Measurements from ENCODE around the gene ANKRD11. TPM values are rescaled to one million over a fixed set of nuclear protein-coding genes. Genes with fewer than 3 reads are reported as not detected.
A peak's percentile ranks its signal among the peaks of the same experiment; 100 is the strongest.
"Not testable (repeated sequence)": the region's sequence is repeated elsewhere in the genome, so short reads cannot be mapped to it uniquely, and the experiment has no call there.

ANKRD11 gene
- total and polyA plus RNA-seq, 5 experiments from 2014 or later = 8.9 to 328 (median 61.1) TPM

- ATAC-seq = no peak
- Mint-ChIP-seq H3K4me1 (peaks cover 14 to 22% (median 19%) of the 10 kb centered on the region in 4 donors), H3K27ac (peak overlapping the region in 7 of 10 donors; percentile 2 to 75 (median 34)), H3K4me3 (peak overlapping the region; percentile 59 to 87 (median 78)), H3K36me3 (no peaks in the 10 kb centered on the region), H3K27me3 (peaks cover 3 to 22% (median 15%) of the 10 kb centered on the region in 5 donors), H3K9me3 (no peaks in the 10 kb centered on the region)
- no peak for DNase-seq
- POLR2A ChIA-PET = no interaction called here
Observed at GRCh38 chr16:89257757-89258465, 232.4 kb downstream of the ANKRD11 start.

GRCh38 chr16:89257281-89257731 lies 233.1 kb downstream of the ANKRD11 start:
- DNase-seq = no peak
- POLR2A ChIA-PET = no interaction called here
- H3K27ac Mint-ChIP-seq = peak overlapping the region in 3 of 10 donors; percentile 69 to 84 (median 75)

GRCh38 chr16:89256651-89257254 lies 233.6 kb downstream of the ANKRD11 start:
- Mint-ChIP-seq H3K4me3 (peak overlapping the region; percentile 56 to 87 (median 76)), H3K9me3 (peaks cover 0 to under 1% (median 0%) of the 10 kb centered on the region in 9 donors), H3K36me3 (no peaks in the 10 kb centered on the region), H3K27me3 (peaks cover 3 to 22% (median 15%) of the 10 kb centered on the region in 5 donors), H3K4me1 (peaks cover 15 to 23% (median 19%) of the 10 kb centered on the region in 4 donors), H3K27ac (peak overlapping the region in 8 of 10 donors; percentile 29 to 94 (median 74))
- DNase-seq (peak; percentile 46 to 85 (median 72)), ATAC-seq (peak; percentile 92 to 95)
- POLR2A ChIA-PET = no interaction called here

More at GRCh38 chr16:89257281-89257731, 233.1 kb downstream of the ANKRD11 start:
- ATAC-seq = peak; percentile 30 to 43
- peaks cover 14 to 22% (median 19%) of the 10 kb centered on the region in 4 donors for H3K4me1 Mint-ChIP-seq
- H3K9me3 Mint-ChIP-seq = no peaks in the 10 kb centered on the region
- H3K27me3 Mint-ChIP-seq = peaks cover 3 to 22% (median 15%) of the 10 kb centered on the region in 5 donors
- no peaks in the 10 kb centered on the region for H3K36me3 Mint-ChIP-seq
- peak overlapping the region; percentile 59 to 87 (median 78) for H3K4me3 Mint-ChIP-seq

GRCh38 chr16:89253548-89254287 lies 236.6 kb downstream of the ANKRD11 start:
- Mint-ChIP-seq H3K36me3 (peaks cover 0 to 8% (median 4%) of the 10 kb centered on the region in 3 donors), H3K4me1 (peaks cover 16 to 24% (median 20%) of the 10 kb centered on the region in 4 donors), H3K9me3 (peaks cover 0 to 11% (median 6%) of the 10 kb centered on the region in 9 donors), H3K27me3 (peaks cover 3 to 22% (median 14%) of the 10 kb centered on the region in 5 donors), H3K4me3 (peak overlapping the region in 1 of 10 donors; percentile 41), H3K27ac (no peak overlapping the region)
- DNase-seq (no peak), ATAC-seq (no peak)
- POLR2A ChIA-PET = no interaction called here

GRCh38 chr16:89248196-89248982 lies 242.0 kb downstream of the ANKRD11 start:
- Mint-ChIP-seq H3K4me3 (peak overlapping the region; percentile 69 to 92 (median 84)), H3K36me3 (peaks cover 0 to 8% (median 4%) of the 10 kb centered on the region in 3 donors), H3K4me1 (peaks cover 0 to 24% (median 4%) of the 10 kb centered on the region in 4 donors), H3K27me3 (no peaks in the 10 kb centered on the region), H3K9me3 (peaks cover 0 to 13% (median 6%) of the 10 kb centered on the region in 9 donors), H3K27ac (peak overlapping the region in 7 of 10 donors; percentile 71 to 94 (median 88))
- DNase-seq (peak in 3 of 10 donors; percentile 15 to 38 (median 18)), ATAC-seq (no peak)
- POLR2A ChIA-PET = interaction anchor here (0.9 to 2.7 kb wide), 5 partner anchors 14 to 548 kb away, joined by 3 to 12 read pairs (median 6); partner anchors contain the start of genes ANKRD11 and ZNF778

GRCh38 chr16:89247734-89248075 lies 242.7 kb downstream of the ANKRD11 start:
- H3K4me3 Mint-ChIP-seq = peak overlapping the region; percentile 71 to 92 (median 84)
- POLR2A ChIA-PET = interaction anchor here (0.9 to 2.7 kb wide), 10 partner anchors 15 to 547 kb away, joined by 3 to 12 read pairs (median 5); partner anchors contain the start of genes ANKRD11, RPL13 and ZNF778
- peak overlapping the region in 7 of 10 donors; percentile 71 to 94 (median 88) for H3K27ac Mint-ChIP-seq
- peak in 1 of 2 donors; percentile 61 for ATAC-seq
- not testable (repeated sequence) for H3K27me3 Mint-ChIP-seq, H3K36me3 Mint-ChIP-seq, DNase-seq
- H3K9me3 Mint-ChIP-seq = peaks cover 0 to 13% (median 6%) of the 10 kb centered on the region in 9 donors
- peaks cover 5 to 31% (median 9%) of the 10 kb centered on the region in 4 donors for H3K4me1 Mint-ChIP-seq

GRCh38 chr16:89246903-89247733 lies 243.2 kb downstream of the ANKRD11 start:
- Mint-ChIP-seq H3K27me3 (no peaks in the 10 kb centered on the region), H3K9me3 (peaks cover 0 to 13% (median 6%) of the 10 kb centered on the region in 9 donors), H3K4me3 (peak overlapping the region; percentile 67 to 86 (median 76)), H3K36me3 (peaks cover 0 to 8% (median 4%) of the 10 kb centered on the region in 3 donors), H3K27ac (peak overlapping the region in 7 of 10 donors; percentile 51 to 85 (median 75)), H3K4me1 (peaks cover 5 to 33% (median 10%) of the 10 kb centered on the region in 4 donors)
- peak; percentile 85 to 87 for ATAC-seq
- POLR2A ChIA-PET = interaction anchor here (0.6 to 2.7 kb wide), 13 partner anchors 15 to 795 kb away, joined by 3 to 12 read pairs (median 4); partner anchors contain the start of genes ANKRD11, RPL13, SPG7 and ZNF778
- peak; percentile 90 to 99 (median 95) for DNase-seq

DNA sequence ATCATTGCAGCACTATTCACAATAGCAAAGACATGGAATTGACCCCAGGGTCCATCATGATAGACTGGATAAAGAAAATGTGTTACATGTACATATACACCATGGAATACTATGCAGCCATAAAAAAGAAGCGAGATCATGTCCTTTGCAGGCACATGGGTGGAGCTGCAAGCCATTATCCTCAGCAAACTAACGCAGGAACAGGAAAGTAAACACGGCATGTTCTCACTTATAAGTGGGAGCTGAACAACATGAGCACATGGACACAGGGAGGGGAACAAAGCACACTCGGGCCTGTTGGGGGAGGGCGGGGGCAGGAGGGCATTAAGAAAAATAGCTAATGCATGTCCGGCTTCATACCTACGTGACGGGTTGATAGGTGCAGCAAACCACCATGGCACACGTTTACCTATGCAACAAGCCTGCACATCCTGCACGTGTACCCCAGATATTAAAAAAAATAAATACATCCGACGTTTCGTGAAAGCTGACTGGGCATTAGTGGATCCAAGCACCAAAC lies 243.9 kb downstream of the ANKRD11 start:
- no peaks in the 10 kb centered on the region for H3K27me3 Mint-ChIP-seq
- no peak for DNase-seq
- peaks cover 3 to 35% (median 16%) of the 10 kb centered on the region in 4 donors for H3K4me1 Mint-ChIP-seq
- H3K4me3 Mint-ChIP-seq = peak overlapping the region; percentile 60 to 78 (median 71)
- H3K27ac Mint-ChIP-seq = peak overlapping the region in 8 of 10 donors; percentile 48 to 84 (median 78)
- peaks cover 0 to 8% (median 4%) of the 10 kb centered on the region in 3 donors for H3K36me3 Mint-ChIP-seq
- peaks cover 0 to 11% (median 6%) of the 10 kb centered on the region in 9 donors for H3K9me3 Mint-ChIP-seq
- POLR2A ChIA-PET = interaction anchor here (0.8 to 2.7 kb wide), 7 partner anchors 67 to 794 kb away, joined by 3 to 12 read pairs (median 5); partner anchors contain the start of genes ANKRD11, RPL13 and SPG7
- no peak for ATAC-seq

- POLR2A ChIA-PET = no interaction called here
- DNase-seq = no peak
- peaks cover 3 to 37% (median 23%) of the 10 kb centered on the region in 4 donors for H3K4me1 Mint-ChIP-seq
- peaks cover 0 to 2% (median 0%) of the 10 kb centered on the region in 5 donors for H3K27me3 Mint-ChIP-seq
- H3K4me3 Mint-ChIP-seq = no peak overlapping the region
- peaks cover 0 to under 1% (median 0%) of the 10 kb centered on the region in 3 donors for H3K36me3 Mint-ChIP-seq
- H3K9me3 Mint-ChIP-seq = peaks cover 0 to 3% (median 0%) of the 10 kb centered on the region in 9 donors
- no peak for ATAC-seq
- peak overlapping the region in 6 of 10 donors; percentile 25 to 94 (median 59) for H3K27ac Mint-ChIP-seq
Observed at GRCh38 chr16:89244754-89245153, 245.6 kb downstream of the ANKRD11 start.

- H3K9me3 Mint-ChIP-seq, POLR2A ChIA-PET, H3K36me3 Mint-ChIP-seq, DNase-seq, H3K27me3 Mint-ChIP-seq, ATAC-seq: not testable (repeated sequence)
- Mint-ChIP-seq H3K4me3 (peak overlapping the region in 2 of 10 donors; percentile 26 to 34), H3K4me1 (peaks cover 3 to 37% (median 24%) of the 10 kb centered on the region in 4 donors), H3K27ac (peak overlapping the region in 7 of 10 donors; percentile 56 to 94 (median 90))
Observed at GRCh38 chr16:89244264-89244663, 246.1 kb downstream of the ANKRD11 start.

Data from naive thymus-derived CD8-positive, alpha-beta T cell (primary cell).